K562 (cell line): ENCODE data around the gene SERPINB5. TPM values are rescaled to one million over a fixed set of nuclear protein-coding genes. Genes with fewer than 3 reads are reported as not detected.

Source experiments
- ATAC-seq: fragments of 200-7000 bp; cut with Tn5 transposase; 3 replicates; pipeline ENCODE4 v1.9.1; 2020; ENCODE audit warnings: moderate library complexity
- BruUV-seq: library from RNA; stranded (reverse); fragments of 400-500 nt; replicated peaks from 2 replicates; lab custom pipeline; 2021; lab: Mats Ljungman, UMichigan
- CTCF ChIA-PET: fragments of 300-600 bp; formaldehyde crosslinking; extraction: SDS; loops from one replicate; lab custom pipeline; 2021; ENCODE audit warnings: low intra/inter-chr PET ratio; lab: Yijun Ruan, JAX
- POLR2A ChIA-PET: fragments of 300-600, 350-650 bp; sonication (Branson Sonifier 250); formaldehyde crosslinking; extraction: SDS; loops from one replicate; lab custom pipeline; 2021; ENCODE audit warnings: antibody characterized with exemption, inconsistent platforms; lab: Yijun Ruan, JAX
- DNase-seq, 4 experiments: peaks; one replicate each; pipeline versions ENCODE4 v3.0.0 to v3.0.0-alpha.2; 2011 to 2018; ENCODE audit warnings: low spot score in 3 of 4, mixed read lengths in 3 of 4; ENCODE audit errors: extremely low read depth in 1 of 4
- FAIRE-seq: peaks from 2 replicates; lab custom pipeline; 2011; peaks lifted over from hg19 to GRCh38; lab: Jason Lieb, UNC
- H2AFZ ChIP-seq: 2 replicates; pipeline ENCODE4 v1.6.0; 2011; ENCODE audit warnings: low read depth, low read length, control low read depth, inconsistent platforms
- H3K27ac ChIP-seq: fragments of 200-600 bp; 3 replicates; pipeline ENCODE4 v1.8.0; 2011; ENCODE audit warnings: low read depth, mild to moderate bottlenecking, control low read depth, inconsistent platforms, low read length, moderate library complexity, mixed read lengths; ENCODE audit errors: extremely low read depth
- H3K27me3 ChIP-seq, 2 experiments: fragments of 300-600 bp in 1 of 2; 2 replicates in 1 of 2; 3 replicates in 1 of 2; pipeline versions ENCODE4 v1.6.0 to v1.8.0; 2011; ENCODE audit warnings: inconsistent platforms in 2 of 2, low read length in 2 of 2, mild to moderate bottlenecking in 1 of 2, mixed read lengths in 1 of 2, moderate library complexity in 1 of 2; ENCODE audit not compliant: control insufficient read depth in 2 of 2, insufficient read depth in 2 of 2
- H3K36me3 ChIP-seq: fragments of 300-600 bp; 3 replicates; pipeline ENCODE4 v1.8.0; 2011; ENCODE audit warnings: mild to moderate bottlenecking, low read length, inconsistent platforms; ENCODE audit not compliant: control insufficient read depth, insufficient read depth
- H3K4me1 ChIP-seq, 2 experiments: fragments of 200-600 bp in 1 of 2; replicated peaks in 1 of 2; 2 replicates in 1 of 2; 3 replicates in 1 of 2; pipeline versions ENCODE4 v1.5.1 to v1.8.0; 2011; ENCODE audit warnings: inconsistent platforms in 2 of 2, low read length in 2 of 2, mild to moderate bottlenecking in 1 of 2, mixed read lengths in 1 of 2, moderate library complexity in 1 of 2; ENCODE audit not compliant: control insufficient read depth in 2 of 2, insufficient read depth in 2 of 2
- H3K4me2 ChIP-seq: 2 replicates; pipeline ENCODE4 v1.6.1; 2011; ENCODE audit warnings: low read length, control low read depth, inconsistent platforms, mixed read lengths; ENCODE audit not compliant: insufficient read depth
- H3K4me3 ChIP-seq: fragments of 200-600 bp; sonication (generic), shearing (Covaris generic); 2 replicates; pipeline ENCODE4 v1.5.1; 2016; ENCODE audit warnings: control low read depth, inconsistent platforms
- H3K79me2 ChIP-seq: fragments of 200-600 bp; 3 replicates; pipeline ENCODE4 v1.8.0; 2011; ENCODE audit warnings: low read length, inconsistent platforms; ENCODE audit not compliant: control insufficient read depth, insufficient read depth
- H3K9ac ChIP-seq, 2 experiments: 2 replicates each; pipeline versions ENCODE4 v1.6.0 to v1.6.1; 2011; ENCODE audit warnings: low read depth in 2 of 2, low read length in 2 of 2, control low read depth in 1 of 2, inconsistent platforms in 1 of 2, mild to moderate bottlenecking in 1 of 2, mixed read lengths in 1 of 2; ENCODE audit not compliant: insufficient read depth in 1 of 2
- H3K9me1 ChIP-seq: one replicate; pipeline ENCODE4 v1.6.0; 2011; ENCODE audit warnings: inconsistent platforms, mild to moderate bottlenecking, low read length, moderate library complexity; ENCODE audit not compliant: control insufficient read depth, insufficient read depth
- H3K9me3 ChIP-seq: replicated peaks from 2 replicates; pipeline ENCODE4 v1.5.1; 2011; ENCODE audit warnings: low read depth, low read length, inconsistent platforms; ENCODE audit not compliant: control insufficient read depth, insufficient read depth
- H4K20me1 ChIP-seq: replicated peaks from 2 replicates; pipeline ENCODE4 v1.6.1; 2011; ENCODE audit warnings: low read length, inconsistent platforms, mixed read lengths; ENCODE audit not compliant: control insufficient read depth, insufficient read depth
- CTCF ChIP-seq, 3 experiments: IDR thresholded peaks in 2 of 3; conservative IDR thresholded peaks in 1 of 3; 2 replicates each; pipeline ENCODE4 v1.5.1; 2011 to 2012; ENCODE audit warnings: low read length in 3 of 3, mild to moderate bottlenecking in 3 of 3, control low read depth in 2 of 3, improper control_type of control experiment in 1 of 3, inconsistent platforms in 1 of 3, low read depth in 1 of 3, mixed read lengths in 1 of 3, moderate library complexity in 1 of 3; ENCODE audit not compliant: insufficient read depth in 2 of 3
- RAD21 ChIP-seq, 2 experiments: fragments of 250-450 bp in 1 of 2; fragments of 450-650 bp in 1 of 2; sonication (Bioruptor Pico) in 1 of 2; formaldehyde crosslinking in 1 of 2; IDR thresholded peaks in 1 of 2; conservative IDR thresholded peaks in 1 of 2; 2 replicates each; pipeline versions ENCODE4 v1.4.0 to v1.8.0; 2020 to 2022; ENCODE audit warnings: mild to moderate bottlenecking in 2 of 2, moderate library complexity in 1 of 2
- RBM25 ChIP-seq: fragments of 200-400 bp; formaldehyde crosslinking; IDR thresholded peaks from 2 replicates; pipeline ENCODE4 v1.6.1; 2018; ENCODE audit warnings: low read length, low read depth, moderate library complexity; ENCODE audit not compliant: severe bottlenecking
- SLC30A9 ChIP-seq: fragments of 250-450 bp; sonication (Bioruptor Pico); IDR thresholded peaks from 2 replicates; pipeline ENCODE4 v1.8.0; 2022; ENCODE audit warnings: mild to moderate bottlenecking, moderate library complexity
- WGBS: fragments of 100-300 bp; shearing (Covaris generic); methylation state at CpG from one replicate; pipeline ENCODE4 v1.1.6; 2016; ENCODE audit warnings: low coverage, mixed read lengths; ENCODE audit not compliant: insufficient coverage; ENCODE audit errors: missing lambda C conversion rate; 5-methylcytosine and 5-hydroxymethylcytosine counted together
- in situ Hi-C: fragments of 300-500 bp; cut with MboI; formaldehyde crosslinking; loops from 4 replicates; pipeline ENCODE4 v1.15.0; 2018; ENCODE audit warnings: inconsistent platforms, mixed read lengths
- intact Hi-C: fragments of 100-400 bp; cut with micrococcal nuclease; formaldehyde crosslinking; loops from 2 replicates; pipeline ENCODE4 v1.14.2; 2022
- polyA plus RNA-seq, 8 experiments: library from polyadenylated mRNA; depleted of rRNA in 4 of 8; stranded (reverse) in 5 of 8; unstranded in 3 of 8; fragments of >200 nt; fragmentation: Nextera tagmentation in 2 of 8; fragmentation: Illumina TruSeq in 1 of 8; extraction: Ambion mirVana in 2 of 8; extraction: Trizol in 1 of 8; gene quantifications; 2 replicates each; pipeline versions ENCODE4 v1.2.1 to v1.2.3, GENCODE V29; 2011 to 2014; ENCODE audit warnings: inconsistent platforms in 1 of 8, missing spikeins in 1 of 8
- total RNA-seq, 7 experiments: library from RNA; depleted of rRNA in 6 of 7; stranded (reverse); fragments of >200 nt in 6 of 7; fragmentation: Illumina TruSeq in 2 of 7; extraction: Trizol in 2 of 7; gene quantifications; 2 replicates each; pipeline versions ENCODE4 v1.2.1 to v1.2.3, GENCODE V29; 2011 to 2021; ENCODE audit warnings: low replicate concordance in 1 of 7

Gene SERPINB5
- total and polyA plus RNA-seq, 9 of the 15 experiments (the other 6 are each of a cell fraction or from before 2014, with no cell fraction given), result 0.05 to 1.4 (median 0.49) TPM; not detected in 1

GRCh38 chr18:63505566-63506335 is 29.0 kb downstream of the SERPINB5 start:
- FAIRE-seq, result peak; percentile 58
- H3K9me1 ChIP-seq, result no peaks in the 10 kb centered on the region
- POLR2A ChIA-PET, result no interaction called here
- BruUV-seq, result no TSS peak
- TF ChIP-seq SLC30A9 (CRISPR knock-in tag) (no peak), RAD21 (CRISPR knock-in tag; conservative IDR thresholded peaks at IDR 0.05 in 1 of 2, IDR thresholded peaks at IDR 0.05 in 1 of 2) (peak; percentile 16 to 52; a peak in 2 of 4 replicates), CTCF (IDR thresholded peaks at IDR 0.05 in 2 of 3, conservative IDR thresholded peaks at IDR 0.05 in 1 of 3; ENCODE audit: insufficient read depth in 2 of 3, low read depth in 1 of 3, low read length in 3 of 3) (peak; percentile 49 to 78 (median 64)), RBM25 (no peak)
- TF ChIP-seq, all 486 proteins: peak for 2
- Histone ChIP-seq H3K4me2 (no peak overlapping the region), H2AFZ (no peak overlapping the region), H3K36me3 (no peaks in the 10 kb centered on the region), H3K9ac (no peak overlapping the region), H3K27me3 (no peaks in the 10 kb centered on the region), H4K20me1 (no peaks in the 10 kb centered on the region; the same call in 1 of the 2 replicates), H3K27ac (no peak overlapping the region), H3K79me2 (no peaks in the 10 kb centered on the region), H3K4me3 (no peak overlapping the region), H3K4me1 (no peaks in the 10 kb centered on the region), H3K9me3 (no peaks in the 10 kb centered on the region)
- intact Hi-C loops (loop anchor here (5.0 kb wide), 1 partner anchor 163 kb away; no protein-coding TSS in a partner anchor), in situ Hi-C loops (loop anchor here (25.0 kb wide), 1 partner anchor 482 kb away; no protein-coding TSS in a partner anchor)
- DNase-seq (peak; percentile 34 to 43 (median 42)), ATAC-seq (peak; percentile 84)
- WGBS, result 0% methylated on average over 2 of the region's 2 CpGs
- CTCF ChIA-PET, result interaction anchor here (0.5 kb wide), 1 partner anchor 67 kb away, joined by 3 read pairs; no protein-coding TSS in a partner anchor
